ENCODE results near the gene PDE4D.
A peak's percentile ranks its signal among the peaks of the same experiment; 100 is the strongest.

Gene PDE4D

GRCh38 chr5:59356813-59357380 is 536.6 kb downstream of the PDE4D start:
- ChIA-PET CTCF (no interaction called here), POLR2A (no interaction called here)
- TF ChIP-seq SP1 (IDR thresholded peaks at IDR 0.05) (no peak), CTBP1 (IDR thresholded peaks at IDR 0.05; ENCODE audit: borderline replicate concordance) (no peak), L3MBTL2 (conservative IDR thresholded peaks at IDR 0.05) (peak; percentile 59)
- DNase-seq (ENCODE audit: extremely low spot score), result peak; percentile 29

DNA sequence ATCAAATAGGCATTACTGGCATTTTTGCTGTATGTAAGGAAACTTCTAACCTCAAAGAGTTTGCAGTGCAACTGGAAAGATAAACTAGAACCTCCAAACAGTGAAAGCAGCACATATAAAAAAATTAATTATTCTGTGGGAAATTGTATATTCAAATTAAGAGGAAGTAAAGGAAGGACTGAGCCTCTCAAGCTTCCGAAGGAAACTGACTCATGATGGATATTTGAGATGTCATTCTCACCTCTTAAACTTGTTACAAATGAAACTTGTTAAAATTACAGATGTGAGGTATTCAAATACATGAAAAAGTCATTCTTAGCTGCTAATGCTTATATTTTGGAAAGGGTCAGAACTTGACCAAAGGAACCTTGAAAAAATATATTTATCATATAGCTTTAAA is 538.7 kb downstream of the PDE4D start:
- TF ChIP-seq L3MBTL2 (conservative IDR thresholded peaks at IDR 0.05), result no peak
- no peak for TF ChIP-seq ZNF384 (IDR thresholded peaks at IDR 0.05)
- TF ChIP-seq FOXK2 (IDR thresholded peaks at IDR 0.05), result no peak
- no peak for TF ChIP-seq TARDBP (IDR thresholded peaks at IDR 0.05)
- TF ChIP-seq ELF4 (IDR thresholded peaks at IDR 0.05), result no peak
- no peak for TF ChIP-seq FOXA1 (IDR thresholded peaks at IDR 0.05)
- TF ChIP-seq SUZ12 (IDR thresholded peaks at IDR 0.05), result no peak
- no peak for TF ChIP-seq ARNT (IDR thresholded peaks at IDR 0.05)
- no peak for TF ChIP-seq BHLHE40 (IDR thresholded peaks at IDR 0.05; ENCODE audit: borderline replicate concordance)
- TF ChIP-seq PKNOX1 (IDR thresholded peaks at IDR 0.05), result no peak
- no peak for TF ChIP-seq SP1 (IDR thresholded peaks at IDR 0.05)
- no peak for TF ChIP-seq NFRKB (IDR thresholded peaks at IDR 0.05)
- no peak for TF ChIP-seq LEF1 (IDR thresholded peaks at IDR 0.05; ENCODE audit: borderline replicate concordance)
- no peak for TF ChIP-seq HDGF (IDR thresholded peaks at IDR 0.05; ENCODE audit: borderline replicate concordance)
- TF ChIP-seq FOXM1 (IDR thresholded peaks at IDR 0.05; ENCODE audit: borderline replicate concordance), result no peak
- TF ChIP-seq CTBP1 (IDR thresholded peaks at IDR 0.05; ENCODE audit: borderline replicate concordance), result no peak
- no peak for DNase-seq (ENCODE audit: extremely low spot score)
- ChIA-PET POLR2A (no interaction called here), CTCF (interaction anchor here (0.9 kb wide), 1 partner anchor 13 kb away, joined by 4 read pairs; no protein-coding TSS in a partner anchor)

- POLR2A ChIA-PET, result no interaction called here
- CTCF ChIA-PET, result interaction anchor here (0.9 kb wide), 1 partner anchor 14 kb away, joined by 3 read pairs; no protein-coding TSS in a partner anchor
- DNase-seq (ENCODE audit: extremely low spot score), result no peak
- TF ChIP-seq ELF4 (IDR thresholded peaks at IDR 0.05), result no peak
- no peak for TF ChIP-seq CTBP1 (IDR thresholded peaks at IDR 0.05; ENCODE audit: borderline replicate concordance)
- no peak for TF ChIP-seq SP1 (IDR thresholded peaks at IDR 0.05)
- no peak for TF ChIP-seq BHLHE40 (IDR thresholded peaks at IDR 0.05; ENCODE audit: borderline replicate concordance)
- TF ChIP-seq FOXM1 (IDR thresholded peaks at IDR 0.05; ENCODE audit: borderline replicate concordance), result no peak
- no peak for TF ChIP-seq FOXK2 (IDR thresholded peaks at IDR 0.05)
- TF ChIP-seq PKNOX1 (IDR thresholded peaks at IDR 0.05), result no peak
These were observed 539.3 kb downstream of the PDE4D start for GRCh38 chr5:59354274-59354673.

- TF ChIP-seq FOXM1 (IDR thresholded peaks at IDR 0.05; ENCODE audit: borderline replicate concordance), result no peak
- no peak for TF ChIP-seq ARNT (IDR thresholded peaks at IDR 0.05)
- no peak for TF ChIP-seq SUZ12 (IDR thresholded peaks at IDR 0.05)
- no peak for TF ChIP-seq HDGF (IDR thresholded peaks at IDR 0.05; ENCODE audit: borderline replicate concordance)
- no peak for TF ChIP-seq ZNF384 (IDR thresholded peaks at IDR 0.05)
- TF ChIP-seq BHLHE40 (IDR thresholded peaks at IDR 0.05; ENCODE audit: borderline replicate concordance), result no peak
- TF ChIP-seq NFRKB (IDR thresholded peaks at IDR 0.05), result no peak
- ChIA-PET POLR2A (no interaction called here), CTCF (interaction anchor here (0.7 to 1.7 kb wide), 2 partner anchors 15 to 16 kb away, joined by 4 to 8 read pairs; no protein-coding TSS in a partner anchor)
- no peak for DNase-seq (ENCODE audit: extremely low spot score)
These were observed 542.3 kb downstream of the PDE4D start for GRCh38 chr5:59351076-59351794.

DNA sequence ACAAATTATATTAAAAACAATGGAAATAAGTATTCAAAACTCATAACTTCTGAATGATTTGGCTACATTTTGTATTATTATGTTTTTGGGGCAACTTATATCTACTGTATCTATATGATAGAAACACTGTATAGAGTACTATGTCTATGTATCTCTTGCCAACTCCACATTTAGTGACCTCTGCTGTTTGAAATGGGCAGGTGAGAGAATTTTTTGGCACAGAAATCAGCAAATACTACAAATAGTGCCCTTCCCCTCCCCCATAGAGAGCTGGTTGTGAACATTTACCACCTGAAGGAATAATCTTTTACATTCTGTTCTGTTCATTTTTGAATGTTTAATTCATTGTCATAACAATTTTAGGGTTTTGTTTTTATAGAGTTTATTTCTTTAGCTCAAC is 545.3 kb downstream of the PDE4D start:
- ChIA-PET CTCF (interaction anchor here (0.6 to 1.2 kb wide), 3 partner anchors 13 to 132 kb away, joined by 3 to 6 read pairs (median 5); no protein-coding TSS in a partner anchor), POLR2A (no interaction called here)
- no peak for DNase-seq (ENCODE audit: extremely low spot score)
- TF ChIP-seq SUZ12 (IDR thresholded peaks at IDR 0.05) (no peak), FOXM1 (IDR thresholded peaks at IDR 0.05; ENCODE audit: borderline replicate concordance) (no peak), ELF4 (IDR thresholded peaks at IDR 0.05) (no peak), LEF1 (IDR thresholded peaks at IDR 0.05; ENCODE audit: borderline replicate concordance) (no peak), SP1 (IDR thresholded peaks at IDR 0.05) (no peak), FOXA1 (IDR thresholded peaks at IDR 0.05) (no peak), BHLHE40 (IDR thresholded peaks at IDR 0.05; ENCODE audit: borderline replicate concordance) (no peak), PKNOX1 (IDR thresholded peaks at IDR 0.05) (no peak), NFRKB (IDR thresholded peaks at IDR 0.05) (no peak), L3MBTL2 (conservative IDR thresholded peaks at IDR 0.05) (no peak), ARNT (IDR thresholded peaks at IDR 0.05) (no peak), CTBP1 (IDR thresholded peaks at IDR 0.05; ENCODE audit: borderline replicate concordance) (no peak), TARDBP (IDR thresholded peaks at IDR 0.05) (no peak), ZNF384 (IDR thresholded peaks at IDR 0.05) (no peak)

GRCh38 chr5:59346982-59347381 is 546.5 kb downstream of the PDE4D start:
- no peak for DNase-seq (ENCODE audit: extremely low spot score)
- peak; percentile 71 for TF ChIP-seq PKNOX1 (IDR thresholded peaks at IDR 0.05)
- no peak for TF ChIP-seq L3MBTL2 (conservative IDR thresholded peaks at IDR 0.05)
- peak; percentile 23; the same call in 1 of the 2 replicates for TF ChIP-seq CTBP1 (IDR thresholded peaks at IDR 0.05; ENCODE audit: borderline replicate concordance)
- TF ChIP-seq SP1 (IDR thresholded peaks at IDR 0.05), result no peak
- no peak for TF ChIP-seq BHLHE40 (IDR thresholded peaks at IDR 0.05; ENCODE audit: borderline replicate concordance)
- ChIA-PET CTCF (no interaction called here), POLR2A (no interaction called here)

All from HEK293T (cell line).